NT2/D1 (cell line): ENCODE data around the gene ZNF341.

Experiments used
- DNase-seq: peaks from one replicate; pipeline ENCODE4 v3.0.0-alpha.2; 2011; ENCODE audit warnings: low read depth, low spot score
- H3K27me3 ChIP-seq: 2 replicates; pipeline ENCODE4 v1.6.0; 2011; ENCODE audit warnings: mild to moderate bottlenecking; ENCODE audit not compliant: insufficient read length, insufficient read depth
- H3K36me3 ChIP-seq: 2 replicates; pipeline ENCODE4 v1.6.1; 2011; ENCODE audit warnings: mild to moderate bottlenecking, low read length, mixed read lengths; ENCODE audit not compliant: insufficient read depth, insufficient read length
- H3K4me1 ChIP-seq: 2 replicates; pipeline ENCODE4 v1.5.1; 2011; ENCODE audit not compliant: insufficient read depth, insufficient read length
- H3K4me3 ChIP-seq: 2 replicates; pipeline ENCODE4 v1.5.1; 2011; ENCODE audit warnings: low read depth; ENCODE audit not compliant: insufficient read length
- H3K9ac ChIP-seq: 2 replicates; pipeline ENCODE4 v1.6.0; 2011; ENCODE audit warnings: low read depth; ENCODE audit not compliant: insufficient read length
- H3K9me3 ChIP-seq: 2 replicates; pipeline ENCODE4 v1.5.1; 2011; ENCODE audit warnings: mild to moderate bottlenecking, low read length; ENCODE audit not compliant: insufficient read depth
- SUZ12 ChIP-seq: IDR thresholded peaks from 2 replicates; pipeline ENCODE4 v1.6.1; 2011; ENCODE audit not compliant: insufficient read length, insufficient read depth; ENCODE audit errors: extremely low read depth
- YY1 ChIP-seq: IDR thresholded peaks from 2 replicates; pipeline ENCODE4 v1.6.1; 2011; ENCODE audit not compliant: insufficient read length, insufficient read depth
- ZNF274 ChIP-seq: IDR thresholded peaks from 2 replicates; pipeline ENCODE4 v1.6.1; 2011; ENCODE audit warnings: mild to moderate bottlenecking, low read depth, low read length

Gene ZNF341

DNA sequence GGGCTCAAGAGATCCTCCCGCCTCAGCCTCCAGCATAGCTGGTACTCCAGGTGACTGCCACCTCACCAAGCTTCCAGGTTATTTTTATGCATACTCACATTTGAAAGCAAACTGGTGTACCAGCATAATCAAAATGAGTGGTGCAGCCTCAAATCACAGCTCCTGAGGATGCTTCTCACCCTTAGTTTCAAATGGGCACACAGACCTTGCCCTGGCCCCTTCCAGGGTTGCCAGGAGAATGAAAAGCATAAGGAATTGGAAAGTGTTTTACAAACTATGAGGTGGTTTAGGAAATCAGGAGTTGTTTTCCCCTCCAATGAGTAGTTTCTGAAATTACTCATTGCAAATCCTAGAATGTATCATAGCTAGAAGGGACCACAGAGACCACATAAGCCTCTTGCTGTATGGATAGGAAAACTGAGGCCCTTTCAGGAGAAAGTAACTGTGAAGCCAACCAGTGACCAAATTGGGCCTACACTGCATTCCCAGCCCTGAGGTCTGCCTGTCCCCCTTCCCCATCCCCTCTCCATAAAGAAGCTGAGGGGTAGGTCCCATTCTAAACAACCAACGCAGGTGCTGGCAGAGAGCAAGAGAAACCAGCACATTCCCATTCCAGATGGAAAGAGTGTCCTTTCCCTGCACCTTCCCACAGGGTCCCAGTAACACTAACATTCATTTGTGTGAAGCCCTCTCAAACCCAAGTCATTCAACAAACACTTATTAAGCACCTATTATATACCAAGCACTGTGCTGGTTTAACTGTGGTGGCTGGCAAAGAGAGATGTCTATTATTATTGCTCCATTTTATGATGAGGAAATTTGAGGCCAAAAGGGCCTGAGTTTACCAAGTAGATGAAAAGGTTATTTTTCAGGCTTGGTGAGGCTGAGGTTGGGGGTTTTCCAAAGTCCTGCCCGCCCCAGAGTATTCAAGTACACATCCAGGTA lies 43.5 kb upstream of the ZNF341 start:
- H3K9ac ChIP-seq, result no peak overlapping the region
- peaks cover 6% of the 10 kb centered on the region for H3K36me3 ChIP-seq
- TF ChIP-seq ZNF274, result no peak
- no peak for TF ChIP-seq YY1
- no peak for TF ChIP-seq SUZ12
- DNase-seq, result no peak
- H3K9me3 ChIP-seq, result no peaks in the 10 kb centered on the region
- peaks cover 38% of the 10 kb centered on the region for H3K27me3 ChIP-seq
- no peak overlapping the region for H3K4me3 ChIP-seq
- peaks cover 13% of the 10 kb centered on the region for H3K4me1 ChIP-seq

DNA sequence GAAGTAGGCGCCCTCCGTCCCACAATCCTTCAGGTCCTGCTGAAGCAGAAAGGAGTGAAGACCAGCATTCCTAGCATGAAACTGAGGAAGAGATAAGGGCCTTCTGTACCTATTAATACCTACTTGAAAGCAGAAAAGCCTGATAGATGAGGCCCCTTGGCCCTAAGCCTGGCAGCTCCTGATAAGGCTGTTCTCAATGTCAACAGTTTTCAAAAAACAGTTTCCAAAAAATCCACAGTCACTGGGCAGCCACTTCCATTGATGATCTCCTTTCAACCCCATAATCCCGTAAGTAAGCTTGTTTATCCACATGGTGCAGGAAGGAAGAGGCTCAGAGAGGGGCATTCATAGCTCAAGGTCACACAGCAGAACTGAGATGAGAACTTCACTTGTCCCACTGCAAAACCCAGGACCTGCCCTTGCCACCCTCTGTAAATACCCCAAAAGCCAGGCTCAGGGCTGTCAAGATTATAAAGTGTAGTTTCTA lies 42.8 kb upstream of the ZNF341 start:
- TF ChIP-seq ZNF274, result no peak
- no peak for TF ChIP-seq YY1
- no peak for TF ChIP-seq SUZ12
- Histone ChIP-seq H3K4me3 (no peak overlapping the region), H3K4me1 (peaks cover 15% of the 10 kb centered on the region), H3K9me3 (no peaks in the 10 kb centered on the region), H3K9ac (no peak overlapping the region), H3K27me3 (peaks cover 38% of the 10 kb centered on the region), H3K36me3 (peaks cover 3% of the 10 kb centered on the region)
- no peak for DNase-seq

DNA sequence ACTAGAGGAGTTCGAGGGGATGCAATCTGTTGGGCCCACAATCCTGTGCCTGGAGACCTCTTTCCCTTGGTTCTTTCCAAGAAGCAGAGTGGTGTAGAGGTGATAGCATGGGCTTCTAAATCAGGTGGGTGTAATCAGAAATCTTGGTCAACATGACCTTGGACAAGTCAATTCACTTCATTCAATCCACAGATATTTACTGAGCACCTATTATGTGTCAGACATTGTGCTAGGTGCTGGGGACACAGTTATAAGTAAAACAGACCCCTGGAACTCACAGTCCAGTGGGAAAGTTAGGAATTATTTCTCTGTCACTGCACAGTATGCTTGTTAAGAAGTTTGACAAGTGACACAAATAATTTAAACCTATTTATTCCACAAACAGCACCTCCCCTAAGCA lies 42.3 kb upstream of the ZNF341 start:
- Histone ChIP-seq H3K27me3 (peaks cover 38% of the 10 kb centered on the region), H3K9ac (no peak overlapping the region), H3K4me3 (no peak overlapping the region), H3K36me3 (no peaks in the 10 kb centered on the region), H3K9me3 (no peaks in the 10 kb centered on the region), H3K4me1 (peaks cover 16% of the 10 kb centered on the region)
- DNase-seq, result no peak
- TF ChIP-seq ZNF274 (no peak), YY1 (no peak), SUZ12 (no peak)

DNA sequence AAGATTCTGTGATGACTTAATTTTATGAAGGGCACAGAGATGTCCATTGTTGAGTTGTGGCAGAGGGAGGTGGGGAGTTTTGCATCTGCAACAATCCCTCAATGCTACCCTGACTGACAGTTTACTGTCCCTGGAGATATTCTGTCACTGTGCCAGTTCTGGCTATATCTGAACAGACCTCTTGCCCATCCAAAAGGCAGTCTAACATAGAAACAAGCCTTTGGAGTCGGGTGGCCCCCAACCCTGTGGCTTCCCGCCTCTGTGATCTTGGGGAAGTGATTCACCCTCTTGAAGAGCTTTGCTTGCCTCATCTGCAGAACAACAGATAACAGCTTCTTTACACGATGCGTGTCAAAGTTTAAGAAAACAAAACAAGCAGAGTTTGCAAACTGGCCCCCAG lies 41.8 kb upstream of the ZNF341 start:
- Histone ChIP-seq H3K9me3 (no peaks in the 10 kb centered on the region), H3K4me1 (peaks cover 15% of the 10 kb centered on the region), H3K9ac (no peak overlapping the region), H3K4me3 (no peak overlapping the region), H3K27me3 (peaks cover 38% of the 10 kb centered on the region), H3K36me3 (no peaks in the 10 kb centered on the region)
- no peak for DNase-seq
- TF ChIP-seq SUZ12 (no peak), YY1 (no peak), ZNF274 (no peak)

DNA sequence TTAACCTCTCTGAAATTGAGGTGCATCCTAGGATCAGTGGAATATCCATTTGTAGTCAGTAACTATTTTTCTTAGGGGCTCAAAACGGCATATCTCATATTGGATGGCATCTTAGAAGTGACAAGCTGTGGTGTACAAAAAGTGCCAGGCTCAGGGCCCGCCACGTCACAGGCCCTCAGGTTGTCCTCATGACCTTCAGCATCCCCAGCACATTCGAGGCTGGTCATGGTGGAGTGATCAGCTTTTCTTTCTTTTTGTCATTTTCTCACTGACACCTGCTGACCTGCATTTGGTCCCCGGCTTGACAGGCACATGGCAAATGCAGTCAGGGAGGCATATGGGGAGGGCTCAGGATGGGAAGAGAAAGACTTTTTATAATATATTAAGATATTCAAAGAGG lies 38.5 kb upstream of the ZNF341 start:
- peaks cover 9% of the 10 kb centered on the region; the same call in 1 of the 2 replicates for H3K9me3 ChIP-seq
- TF ChIP-seq YY1, result no peak
- TF ChIP-seq SUZ12, result no peak
- TF ChIP-seq ZNF274, result no peak
- H3K9ac ChIP-seq, result no peak overlapping the region
- H3K27me3 ChIP-seq, result peaks cover 23% of the 10 kb centered on the region
- H3K36me3 ChIP-seq, result no peaks in the 10 kb centered on the region
- no peak overlapping the region for H3K4me3 ChIP-seq
- peaks cover 10% of the 10 kb centered on the region for H3K4me1 ChIP-seq
- no peak for DNase-seq

DNA sequence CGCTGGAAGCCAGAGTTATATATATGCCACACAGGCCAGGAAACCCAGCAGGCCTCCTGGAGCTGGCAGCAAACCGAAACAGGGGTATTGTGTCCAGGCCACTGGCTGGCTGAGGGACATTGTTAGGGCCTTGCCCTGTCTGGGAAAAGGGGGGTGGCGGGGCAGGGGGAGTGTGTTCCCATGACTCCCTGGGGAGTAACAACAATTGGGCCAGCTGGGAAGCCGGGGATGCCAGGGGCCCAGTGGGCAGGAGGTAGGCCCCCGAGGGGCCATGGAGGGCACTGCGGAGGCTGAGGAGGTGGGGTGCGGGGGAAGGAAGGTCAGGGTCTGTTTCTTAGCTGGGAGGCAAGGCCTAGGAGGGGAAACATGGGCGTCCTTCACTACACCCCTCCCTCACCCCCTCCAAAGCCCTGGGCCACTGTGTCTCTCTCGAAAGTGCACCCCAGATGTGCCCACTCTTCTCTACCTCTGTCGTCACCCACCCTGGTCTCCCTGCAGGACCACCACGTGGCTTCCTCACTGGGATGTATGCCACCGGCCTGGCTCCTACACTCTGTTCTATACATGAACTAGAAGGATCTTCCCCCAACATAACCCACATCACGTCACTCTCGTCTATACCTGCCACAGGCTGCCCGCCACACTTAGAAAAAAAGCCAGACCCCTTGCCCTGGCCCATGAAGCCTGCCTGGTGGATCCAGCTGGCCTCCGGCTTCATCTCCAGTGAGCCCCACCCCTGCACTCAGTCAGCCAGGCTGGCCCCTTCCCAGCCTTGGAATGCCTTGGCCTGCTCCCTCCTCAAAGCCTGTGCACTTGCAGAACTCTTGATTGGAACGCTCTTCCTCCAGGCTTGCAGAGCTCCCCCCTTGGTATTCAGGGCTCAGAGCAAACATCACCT lies 37.8 kb upstream of the ZNF341 start:
- H3K36me3 ChIP-seq, result no peaks in the 10 kb centered on the region
- peaks cover 11% of the 10 kb centered on the region; the same call in 1 of the 2 replicates for H3K9me3 ChIP-seq
- H3K9ac ChIP-seq, result no peak overlapping the region
- H3K27me3 ChIP-seq, result peaks cover 16% of the 10 kb centered on the region
- no peak for TF ChIP-seq ZNF274
- no peak for TF ChIP-seq YY1
- no peak for TF ChIP-seq SUZ12
- no peak overlapping the region for H3K4me3 ChIP-seq
- peaks cover 10% of the 10 kb centered on the region for H3K4me1 ChIP-seq
- DNase-seq, result no peak

DNA sequence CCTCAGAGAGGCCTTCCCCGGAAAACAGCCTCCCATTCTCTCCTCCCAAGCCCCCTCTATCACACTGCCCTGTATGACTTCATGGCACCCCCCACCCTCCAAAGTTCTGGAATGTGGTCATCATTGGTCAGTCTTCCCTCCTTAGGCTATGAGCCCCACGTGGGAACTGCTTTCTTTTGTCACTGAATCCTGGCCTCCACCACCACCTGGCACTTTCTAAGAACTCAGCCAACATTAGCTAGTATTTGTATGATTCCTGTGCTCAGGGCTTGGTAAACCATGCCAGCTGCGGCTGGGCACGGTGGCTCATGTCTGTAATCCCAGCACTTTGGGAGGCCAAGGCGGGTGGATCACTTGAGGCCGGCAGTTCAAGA lies 37.2 kb upstream of the ZNF341 start:
- Histone ChIP-seq H3K27me3 (peaks cover 9% of the 10 kb centered on the region), H3K9me3 (peaks cover 11% of the 10 kb centered on the region; the same call in 1 of the 2 replicates), H3K4me3 (no peak overlapping the region), H3K9ac (peak overlapping the region; percentile 21), H3K36me3 (no peaks in the 10 kb centered on the region), H3K4me1 (peaks cover 10% of the 10 kb centered on the region)
- TF ChIP-seq ZNF274, result no peak
- TF ChIP-seq YY1, result no peak
- no peak for DNase-seq
